ENCODE measurements around the gene LAMA2. TPM values are rescaled to one million over a fixed set of nuclear protein-coding genes. Genes with fewer than 3 reads are reported as not detected.

LAMA2 gene
- polyA plus RNA-seq, 1 donor from 2014 or later, result 2.5 TPM

DNA sequence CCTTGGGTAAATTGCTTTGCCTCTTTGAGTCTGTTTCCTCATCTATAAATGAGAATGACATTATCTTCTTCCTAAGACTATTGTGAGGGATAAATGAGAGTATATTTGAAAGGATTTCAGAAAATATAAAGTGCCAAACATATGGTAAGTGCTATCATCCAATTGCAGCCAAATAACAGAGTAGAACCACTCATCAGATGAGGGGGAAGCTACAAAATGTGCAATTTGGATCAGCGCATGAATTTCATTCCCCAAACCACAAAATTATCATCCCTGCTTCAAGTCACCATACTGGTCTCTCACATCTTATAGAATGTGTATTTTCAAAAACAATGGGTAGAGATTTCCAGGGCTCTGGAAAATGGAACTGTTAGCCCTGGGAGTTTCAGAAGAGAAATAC is 668.5 kb downstream of the LAMA2 start:
- H3K4me2 ChIP-seq (ENCODE audit: low read length), result no peak overlapping the region
- no peak overlapping the region for H2AFZ ChIP-seq (ENCODE audit: low read depth, low read length)
- no peaks in the 10 kb centered on the region for H4K20me1 ChIP-seq (ENCODE audit: insufficient read depth)
- H3K79me2 ChIP-seq (replicated peaks; ENCODE audit: insufficient read depth, low read length), result no peaks in the 10 kb centered on the region
- H3K27ac ChIP-seq (ENCODE audit: low read length), result no peak overlapping the region
- H3F3A ChIP-seq (ENCODE audit: insufficient read depth, low read length, poor library complexity, severe bottlenecking), result no peaks in the 10 kb centered on the region
- H3K9ac ChIP-seq (ENCODE audit: low read length), result no peak overlapping the region
- no peaks in the 10 kb centered on the region for H3K9me2 ChIP-seq (ENCODE audit: insufficient read depth, low read length)
- H3K36me3 ChIP-seq (ENCODE audit: insufficient read depth, low read length), result no peaks in the 10 kb centered on the region
- no peaks in the 10 kb centered on the region for H3K27me3 ChIP-seq (ENCODE audit: insufficient read depth, low read depth, low read length)
- no peaks in the 10 kb centered on the region for H3K9me3 ChIP-seq (ENCODE audit: low read length)
- H3K4me3 ChIP-seq (ENCODE audit: low read length), result no peak overlapping the region
- TF ChIP-seq EP300 (conservative IDR thresholded peaks at IDR 0.05; ENCODE audit: poor library complexity, severe bottlenecking) (no peak), SMC3 (conservative IDR thresholded peaks at IDR 0.05; ENCODE audit: poor library complexity) (no peak), RAD21 (conservative IDR thresholded peaks at IDR 0.05) (no peak), TAF1 (IDR thresholded peaks at IDR 0.05; ENCODE audit: low read depth) (no peak), EZH2 (IDR thresholded peaks at IDR 0.05; ENCODE audit: borderline replicate concordance, insufficient read depth, low read length, poor library complexity, severe bottlenecking) (no peak), MXI1 (conservative IDR thresholded peaks at IDR 0.05; ENCODE audit: poor library complexity, severe bottlenecking) (no peak), POLR2AphosphoS5 (IDR thresholded peaks at IDR 0.05) (no peak)
- TF ChIP-seq, protein P1, sequence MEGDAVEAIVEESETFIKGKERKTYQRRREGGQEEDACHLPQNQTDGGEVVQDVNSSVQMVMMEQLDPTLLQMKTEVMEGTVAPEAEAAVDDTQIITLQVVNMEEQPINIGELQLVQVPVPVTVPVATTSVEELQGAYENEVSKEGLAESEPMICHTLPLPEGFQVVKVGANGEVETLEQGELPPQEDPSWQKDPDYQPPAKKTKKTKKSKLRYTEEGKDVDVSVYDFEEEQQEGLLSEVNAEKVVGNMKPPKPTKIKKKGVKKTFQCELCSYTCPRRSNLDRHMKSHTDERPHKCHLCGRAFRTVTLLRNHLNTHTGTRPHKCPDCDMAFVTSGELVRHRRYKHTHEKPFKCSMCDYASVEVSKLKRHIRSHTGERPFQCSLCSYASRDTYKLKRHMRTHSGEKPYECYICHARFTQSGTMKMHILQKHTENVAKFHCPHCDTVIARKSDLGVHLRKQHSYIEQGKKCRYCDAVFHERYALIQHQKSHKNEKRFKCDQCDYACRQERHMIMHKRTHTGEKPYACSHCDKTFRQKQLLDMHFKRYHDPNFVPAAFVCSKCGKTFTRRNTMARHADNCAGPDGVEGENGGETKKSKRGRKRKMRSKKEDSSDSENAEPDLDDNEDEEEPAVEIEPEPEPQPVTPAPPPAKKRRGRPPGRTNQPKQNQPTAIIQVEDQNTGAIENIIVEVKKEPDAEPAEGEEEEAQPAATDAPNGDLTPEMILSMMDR (IDR thresholded peaks at IDR 0.05; ENCODE audit: poor library complexity, severe bottlenecking), result no peak
- TF ChIP-seq, protein P2, sequence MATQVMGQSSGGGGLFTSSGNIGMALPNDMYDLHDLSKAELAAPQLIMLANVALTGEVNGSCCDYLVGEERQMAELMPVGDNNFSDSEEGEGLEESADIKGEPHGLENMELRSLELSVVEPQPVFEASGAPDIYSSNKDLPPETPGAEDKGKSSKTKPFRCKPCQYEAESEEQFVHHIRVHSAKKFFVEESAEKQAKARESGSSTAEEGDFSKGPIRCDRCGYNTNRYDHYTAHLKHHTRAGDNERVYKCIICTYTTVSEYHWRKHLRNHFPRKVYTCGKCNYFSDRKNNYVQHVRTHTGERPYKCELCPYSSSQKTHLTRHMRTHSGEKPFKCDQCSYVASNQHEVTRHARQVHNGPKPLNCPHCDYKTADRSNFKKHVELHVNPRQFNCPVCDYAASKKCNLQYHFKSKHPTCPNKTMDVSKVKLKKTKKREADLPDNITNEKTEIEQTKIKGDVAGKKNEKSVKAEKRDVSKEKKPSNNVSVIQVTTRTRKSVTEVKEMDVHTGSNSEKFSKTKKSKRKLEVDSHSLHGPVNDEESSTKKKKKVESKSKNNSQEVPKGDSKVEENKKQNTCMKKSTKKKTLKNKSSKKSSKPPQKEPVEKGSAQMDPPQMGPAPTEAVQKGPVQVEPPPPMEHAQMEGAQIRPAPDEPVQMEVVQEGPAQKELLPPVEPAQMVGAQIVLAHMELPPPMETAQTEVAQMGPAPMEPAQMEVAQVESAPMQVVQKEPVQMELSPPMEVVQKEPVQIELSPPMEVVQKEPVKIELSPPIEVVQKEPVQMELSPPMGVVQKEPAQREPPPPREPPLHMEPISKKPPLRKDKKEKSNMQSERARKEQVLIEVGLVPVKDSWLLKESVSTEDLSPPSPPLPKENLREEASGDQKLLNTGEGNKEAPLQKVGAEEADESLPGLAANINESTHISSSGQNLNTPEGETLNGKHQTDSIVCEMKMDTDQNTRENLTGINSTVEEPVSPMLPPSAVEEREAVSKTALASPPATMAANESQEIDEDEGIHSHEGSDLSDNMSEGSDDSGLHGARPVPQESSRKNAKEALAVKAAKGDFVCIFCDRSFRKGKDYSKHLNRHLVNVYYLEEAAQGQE (IDR thresholded peaks at IDR 0.05; ENCODE audit: borderline replicate concordance), result no peak

DNA sequence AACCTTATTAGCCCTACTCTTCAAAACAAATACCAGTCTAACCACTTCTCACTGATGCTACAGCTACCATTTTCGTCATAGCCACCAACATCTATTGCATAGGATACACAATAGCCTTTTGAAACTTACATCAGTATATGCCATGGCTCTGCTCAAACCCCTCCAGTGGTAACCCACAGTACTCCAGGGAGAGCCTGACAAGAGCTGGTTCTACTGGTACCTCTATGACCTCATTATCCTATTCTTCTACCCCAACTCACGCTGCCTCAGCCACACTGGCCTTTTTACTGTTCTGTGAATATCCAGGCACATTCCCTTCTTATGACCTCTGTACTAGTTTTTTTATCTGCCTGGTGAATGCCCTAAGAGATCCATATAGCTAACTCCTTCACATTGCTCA is 669.5 kb downstream of the LAMA2 start:
- no peak overlapping the region for H3K27ac ChIP-seq (ENCODE audit: low read length)
- no peaks in the 10 kb centered on the region for H3K79me2 ChIP-seq (replicated peaks; ENCODE audit: insufficient read depth, low read length)
- H3K4me3 ChIP-seq (ENCODE audit: low read length), result no peak overlapping the region

More for the DNA sequence above, 669.5 kb downstream of the LAMA2 start:
- Histone ChIP-seq H3K27me3 (ENCODE audit: insufficient read depth, low read depth, low read length) (no peaks in the 10 kb centered on the region), H3K9me2 (ENCODE audit: insufficient read depth, low read length) (no peaks in the 10 kb centered on the region), H3K9ac (ENCODE audit: low read length) (no peak overlapping the region), H4K20me1 (ENCODE audit: insufficient read depth) (no peaks in the 10 kb centered on the region), H3K4me2 (ENCODE audit: low read length) (no peak overlapping the region), H3K36me3 (ENCODE audit: insufficient read depth, low read length) (no peaks in the 10 kb centered on the region), H3F3A (ENCODE audit: insufficient read depth, low read length, poor library complexity, severe bottlenecking) (no peaks in the 10 kb centered on the region), H2AFZ (ENCODE audit: low read depth, low read length) (no peak overlapping the region), H3K9me3 (ENCODE audit: low read length) (no peaks in the 10 kb centered on the region)
- TF ChIP-seq RAD21 (conservative IDR thresholded peaks at IDR 0.05) (no peak), SMC3 (conservative IDR thresholded peaks at IDR 0.05; ENCODE audit: poor library complexity) (no peak), MXI1 (conservative IDR thresholded peaks at IDR 0.05; ENCODE audit: poor library complexity, severe bottlenecking) (no peak), TAF1 (IDR thresholded peaks at IDR 0.05; ENCODE audit: low read depth) (no peak), EZH2 (IDR thresholded peaks at IDR 0.05; ENCODE audit: borderline replicate concordance, insufficient read depth, low read length, poor library complexity, severe bottlenecking) (no peak), POLR2AphosphoS5 (IDR thresholded peaks at IDR 0.05) (no peak)
- TF ChIP-seq, protein P2 (IDR thresholded peaks at IDR 0.05; ENCODE audit: borderline replicate concordance), result no peak
- TF ChIP-seq, protein P1 (IDR thresholded peaks at IDR 0.05; ENCODE audit: poor library complexity, severe bottlenecking), result no peak
